Brain pericyte (primary cell): Measurements from ENCODE around the gene R3HDML.
"Not testable (repeated sequence)": the region's sequence is repeated elsewhere in the genome, so short reads cannot be mapped to it uniquely, and the experiment has no call there.

Experiments
- DNase-seq: peaks from one replicate; pipeline ENCODE4 v3.0.0-alpha.2; 2012; ENCODE audit warnings: low read depth, low spot score

The R3HDML gene, protein sequence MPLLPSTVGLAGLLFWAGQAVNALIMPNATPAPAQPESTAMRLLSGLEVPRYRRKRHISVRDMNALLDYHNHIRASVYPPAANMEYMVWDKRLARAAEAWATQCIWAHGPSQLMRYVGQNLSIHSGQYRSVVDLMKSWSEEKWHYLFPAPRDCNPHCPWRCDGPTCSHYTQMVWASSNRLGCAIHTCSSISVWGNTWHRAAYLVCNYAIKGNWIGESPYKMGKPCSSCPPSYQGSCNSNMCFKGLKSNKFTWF

DNA sequence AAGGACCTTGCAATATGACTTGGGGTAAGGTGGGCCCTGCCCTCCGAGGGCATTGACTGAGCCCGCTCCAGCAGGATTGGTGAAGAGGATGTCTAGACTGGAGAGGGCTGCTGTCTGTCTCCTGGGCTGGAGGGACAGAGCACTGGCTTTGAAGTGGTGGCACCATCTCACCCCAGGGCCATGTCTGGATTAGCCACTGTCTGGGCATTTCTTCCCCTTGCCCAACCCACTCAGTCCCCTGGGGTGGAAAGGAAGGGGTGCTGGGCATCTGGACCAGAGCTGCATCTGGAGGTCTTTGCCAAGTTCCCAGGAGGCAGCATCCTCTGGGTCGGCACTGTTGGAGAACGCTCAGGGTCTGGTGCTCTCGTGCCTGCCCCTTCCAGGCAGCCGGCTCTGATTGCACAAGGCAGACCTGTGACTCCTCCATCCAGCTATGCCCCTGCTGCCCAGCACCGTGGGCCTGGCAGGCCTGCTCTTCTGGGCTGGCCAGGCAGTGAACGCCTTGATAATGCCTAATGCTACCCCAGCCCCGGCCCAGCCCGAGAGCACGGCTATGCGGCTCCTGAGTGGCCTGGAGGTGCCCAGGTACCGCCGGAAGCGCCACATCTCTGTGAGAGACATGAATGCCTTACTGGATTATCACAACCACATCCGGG lies at the start of gene R3HDML:
R3HDML (plus strand) TSS at position 319 of the 656 bp plus-strand sequence; CDS start at position 434, 115 bp downstream.
- no peak for DNase-seq

DNA sequence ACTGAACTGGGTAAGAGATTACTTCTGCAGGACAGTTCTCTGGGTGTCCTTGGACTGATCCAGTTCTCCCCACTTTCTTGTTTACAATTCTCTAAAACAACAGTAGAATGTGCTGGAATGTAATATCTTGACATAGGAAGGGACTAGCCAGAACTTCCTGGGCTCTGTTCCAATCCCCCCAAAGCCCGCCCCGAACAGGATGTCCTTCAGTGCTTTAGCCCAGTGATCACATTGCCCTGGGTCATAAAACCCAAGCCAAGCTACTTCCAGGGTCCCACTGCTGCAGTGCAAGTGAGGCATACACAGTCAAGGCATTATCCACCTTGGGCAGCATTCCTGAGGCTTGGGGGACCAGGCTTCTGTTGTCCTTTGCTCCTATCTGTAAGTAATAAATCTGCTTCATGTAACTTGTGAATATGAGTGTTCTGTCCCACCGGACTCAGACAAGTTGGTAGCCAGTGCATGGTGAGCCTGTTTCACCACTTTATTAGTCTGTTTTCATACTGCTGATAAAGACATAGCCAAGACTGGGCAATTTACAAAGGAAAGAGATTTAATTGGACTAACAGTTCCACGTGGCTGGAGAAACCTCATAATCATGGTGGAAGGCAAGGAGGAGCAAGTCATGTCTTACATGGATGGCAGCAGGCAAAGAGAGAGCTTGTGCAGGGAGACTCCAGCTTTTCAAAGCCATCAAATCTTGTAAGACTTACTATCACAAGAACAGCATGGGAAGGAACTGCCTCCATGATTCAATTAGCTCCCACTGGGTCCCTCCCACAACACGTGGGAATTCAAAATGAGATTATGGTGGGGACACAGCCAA lies 49.4 kb upstream of the R3HDML start:
- DNase-seq, result no peak

DNA sequence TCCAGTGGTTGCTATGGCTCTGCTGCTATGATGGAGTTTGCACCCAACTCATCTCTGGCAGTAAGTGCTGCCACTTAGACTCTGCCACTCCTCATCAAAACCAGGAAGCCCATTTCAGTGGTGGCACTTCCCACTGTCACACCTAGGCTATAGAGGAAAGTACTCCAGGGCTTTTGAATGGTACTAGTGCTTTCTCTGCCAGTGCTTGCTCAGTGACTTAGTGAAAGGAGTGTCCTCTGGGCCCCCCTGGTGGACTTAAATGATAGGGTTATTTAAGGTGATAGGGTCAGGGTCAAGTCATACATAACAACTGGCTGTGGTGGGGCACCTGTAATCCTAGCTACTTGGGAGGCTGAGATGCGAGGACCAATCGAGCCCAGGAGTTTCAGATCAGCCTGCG lies 48.6 kb upstream of the R3HDML start:
- no peak for DNase-seq

DNA sequence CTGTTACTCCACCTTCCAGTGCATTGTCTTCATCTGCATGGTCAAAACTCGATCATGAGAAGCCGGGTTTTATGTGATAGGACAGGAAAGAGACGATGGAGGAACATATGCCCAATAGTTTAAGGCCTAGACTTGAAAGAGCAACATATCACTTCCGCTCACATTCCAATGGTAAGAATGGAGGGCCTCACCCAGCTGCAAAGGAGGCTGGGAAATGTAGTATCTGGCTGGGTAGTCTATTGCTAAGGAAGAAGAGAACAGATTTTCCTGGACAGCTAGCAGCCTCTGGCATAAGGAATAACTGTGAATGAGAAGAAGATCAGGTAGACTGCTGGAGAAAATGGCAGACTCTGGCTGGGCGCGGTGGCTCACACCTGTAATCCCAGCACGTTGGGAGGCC lies 45.1 kb upstream of the R3HDML start:
- DNase-seq, result no peak

DNA sequence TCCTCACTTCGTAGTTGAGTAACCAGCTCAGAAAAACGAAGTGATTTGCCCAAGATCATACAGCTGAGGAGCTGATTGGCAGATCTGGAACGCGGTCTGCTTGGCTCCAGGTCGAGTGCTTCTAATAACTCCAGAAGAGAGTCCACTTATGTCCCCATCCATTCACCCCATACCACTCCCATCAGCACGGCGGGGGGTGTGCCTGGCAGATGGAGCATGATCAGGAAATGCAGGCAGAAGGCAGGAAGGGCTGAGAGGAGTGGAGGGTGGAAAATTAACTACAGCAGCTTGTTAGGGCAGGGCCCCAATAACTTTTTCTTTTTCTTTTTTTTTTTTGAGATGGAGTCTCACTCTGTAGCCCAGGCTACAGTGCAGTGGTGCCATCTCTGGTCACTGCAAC lies 40.8 kb upstream of the R3HDML start:
- DNase-seq, result no peak

DNA sequence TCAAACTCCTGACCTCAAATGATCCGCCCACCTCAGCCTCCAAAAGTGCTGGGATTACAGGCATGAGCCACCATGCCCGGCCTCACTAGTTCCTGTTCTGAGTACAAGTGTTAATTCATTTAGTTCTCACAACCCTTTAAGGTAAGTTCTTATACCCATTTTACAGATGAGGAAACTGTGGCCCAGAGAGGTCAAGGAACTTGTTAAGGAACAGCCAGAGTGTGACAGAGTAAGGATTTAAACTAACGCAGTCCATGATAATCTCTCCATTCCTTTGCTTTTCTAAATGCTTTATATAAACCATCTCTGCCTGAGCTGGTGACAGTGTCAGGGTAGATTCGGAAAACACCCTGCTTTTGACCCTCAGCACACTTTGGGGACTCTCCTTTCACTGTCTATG lies 39.1 kb upstream of the R3HDML start:
- DNase-seq, result no peak

DNA sequence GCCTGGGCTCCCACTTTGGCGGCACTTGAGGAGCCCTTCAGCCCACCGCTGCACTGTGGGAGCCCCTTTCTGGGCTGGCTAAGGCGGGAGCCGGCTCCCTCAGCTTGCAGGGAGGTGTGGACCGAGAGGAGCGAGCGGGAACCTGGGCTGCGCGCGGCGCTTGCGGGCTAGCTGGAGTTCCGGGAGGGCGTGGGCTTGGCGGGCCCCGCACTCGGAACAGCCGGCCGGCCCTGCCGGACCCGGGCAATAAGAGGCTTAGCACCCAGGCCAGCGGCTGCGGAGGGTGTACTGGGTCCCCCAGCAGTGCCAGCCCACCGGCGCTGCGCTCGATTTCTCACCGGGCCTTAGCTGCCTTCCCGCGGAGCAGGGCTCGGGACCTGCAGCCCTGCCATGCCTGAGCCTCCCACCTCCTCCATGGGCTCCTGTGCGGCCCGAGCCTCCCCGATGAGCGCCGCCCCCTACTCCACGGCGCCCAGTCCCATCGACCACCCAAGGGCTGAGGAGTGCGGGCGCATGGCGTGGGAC lies 37.8 kb upstream of the R3HDML start:
- not testable (repeated sequence) for DNase-seq

DNA sequence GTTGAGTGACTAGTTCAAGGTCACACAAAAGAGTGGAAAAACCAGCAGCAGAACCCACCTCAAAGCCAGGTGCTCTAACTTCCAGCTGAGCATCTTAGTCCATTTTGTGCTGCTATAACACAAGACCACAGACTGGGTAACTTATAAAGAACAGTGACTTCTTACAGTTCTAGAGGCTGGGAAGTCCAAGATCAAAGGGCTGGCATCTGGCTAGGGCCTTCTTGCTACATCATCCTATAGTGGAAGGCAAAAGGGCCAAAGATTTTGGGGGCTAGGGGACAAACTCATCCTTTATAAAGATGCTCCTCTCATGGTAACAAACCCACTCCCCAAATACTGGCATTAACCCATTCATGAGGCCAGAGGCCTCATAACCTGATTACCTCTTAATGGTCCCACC lies 35.6 kb upstream of the R3HDML start:
- no peak for DNase-seq

DNA sequence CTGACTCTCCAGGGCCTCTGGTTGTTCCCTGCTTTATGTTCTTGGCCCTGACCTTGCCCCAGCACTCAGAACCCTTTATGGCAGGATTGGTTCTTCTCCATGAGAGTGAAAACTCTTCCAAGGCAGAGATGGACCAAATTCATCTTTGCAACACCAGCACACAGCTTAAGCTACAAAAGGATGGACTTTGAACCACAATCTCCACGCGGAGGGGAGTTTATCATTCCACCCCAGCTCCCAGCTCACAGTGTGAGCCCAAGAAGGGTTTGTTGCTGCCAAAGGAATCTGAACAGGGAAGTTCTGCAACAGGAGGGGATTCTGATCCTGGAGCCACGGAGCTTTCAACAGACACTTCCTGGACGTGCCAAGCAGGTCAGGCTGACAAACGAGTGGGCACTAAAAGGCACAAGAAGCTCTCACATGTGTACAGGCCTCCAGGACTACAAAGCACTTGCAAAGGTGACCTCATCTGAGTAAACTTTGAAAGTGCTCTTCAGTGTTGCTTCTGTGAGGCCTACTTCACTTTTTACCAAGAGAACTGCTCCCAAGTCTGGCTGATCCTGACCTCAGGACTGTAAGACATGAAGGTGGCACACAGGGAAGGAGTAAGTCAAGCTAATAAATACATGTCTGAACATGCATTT lies 34.7 kb upstream of the R3HDML start:
- DNase-seq, result no peak

DNA sequence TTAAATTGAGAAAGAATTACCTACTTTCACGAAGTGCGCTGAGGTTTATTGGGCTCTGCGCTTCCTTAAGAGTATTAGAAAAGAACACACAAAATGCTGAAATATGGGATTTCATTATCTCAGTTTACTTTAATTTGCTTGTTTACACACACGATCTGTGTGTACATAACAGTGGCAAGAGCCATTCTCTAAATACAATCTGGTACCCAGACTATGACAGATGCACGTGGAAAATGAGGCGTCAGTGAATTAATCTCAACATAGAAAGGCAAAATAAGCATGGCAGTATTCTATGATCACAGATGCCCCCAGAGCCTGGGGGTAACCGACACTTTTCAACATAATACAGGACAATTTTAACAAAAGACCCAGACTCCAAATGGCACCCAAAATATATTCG lies 34.1 kb upstream of the R3HDML start:
- DNase-seq, result no peak

DNA sequence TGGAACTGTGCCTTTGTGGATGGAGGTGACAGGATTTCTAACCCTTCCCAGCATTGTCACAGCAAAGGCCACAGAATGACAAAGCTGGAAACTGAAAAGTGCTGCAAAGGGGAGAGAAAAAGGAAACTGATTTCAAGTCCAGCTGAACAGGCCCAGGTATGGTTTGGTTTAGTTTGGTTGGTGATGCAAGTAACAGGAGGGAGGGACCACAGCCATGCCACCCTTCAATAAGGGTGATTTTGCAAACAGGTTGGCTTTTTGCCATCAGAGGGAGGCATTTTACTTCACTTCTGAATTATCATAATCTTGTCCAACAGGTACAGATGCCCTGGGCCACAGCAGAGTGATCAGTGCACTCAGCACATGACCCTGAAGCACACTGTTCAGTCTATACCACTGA lies 32.5 kb upstream of the R3HDML start:
- DNase-seq, result no peak

DNA sequence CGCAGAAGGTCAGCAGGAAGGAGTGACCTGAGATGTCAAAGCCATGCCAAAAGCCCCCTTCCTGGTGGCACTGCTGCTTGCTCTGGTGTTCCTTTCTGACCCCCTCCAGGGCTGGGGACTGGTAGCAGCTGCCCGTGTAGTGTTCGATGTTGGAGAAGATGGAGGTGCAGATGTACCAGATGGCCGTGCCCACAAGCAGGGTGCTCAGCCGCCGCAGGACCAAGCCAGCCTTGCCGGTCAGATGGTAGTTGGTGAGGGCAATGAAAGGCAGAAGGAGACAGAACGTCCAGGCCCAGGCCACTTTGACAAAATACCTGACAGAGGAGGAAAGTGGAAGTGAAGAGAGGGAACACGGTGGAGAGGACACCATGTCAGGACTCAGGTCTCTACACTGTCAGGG lies 29.9 kb upstream of the R3HDML start:
- DNase-seq, result no peak

DNA sequence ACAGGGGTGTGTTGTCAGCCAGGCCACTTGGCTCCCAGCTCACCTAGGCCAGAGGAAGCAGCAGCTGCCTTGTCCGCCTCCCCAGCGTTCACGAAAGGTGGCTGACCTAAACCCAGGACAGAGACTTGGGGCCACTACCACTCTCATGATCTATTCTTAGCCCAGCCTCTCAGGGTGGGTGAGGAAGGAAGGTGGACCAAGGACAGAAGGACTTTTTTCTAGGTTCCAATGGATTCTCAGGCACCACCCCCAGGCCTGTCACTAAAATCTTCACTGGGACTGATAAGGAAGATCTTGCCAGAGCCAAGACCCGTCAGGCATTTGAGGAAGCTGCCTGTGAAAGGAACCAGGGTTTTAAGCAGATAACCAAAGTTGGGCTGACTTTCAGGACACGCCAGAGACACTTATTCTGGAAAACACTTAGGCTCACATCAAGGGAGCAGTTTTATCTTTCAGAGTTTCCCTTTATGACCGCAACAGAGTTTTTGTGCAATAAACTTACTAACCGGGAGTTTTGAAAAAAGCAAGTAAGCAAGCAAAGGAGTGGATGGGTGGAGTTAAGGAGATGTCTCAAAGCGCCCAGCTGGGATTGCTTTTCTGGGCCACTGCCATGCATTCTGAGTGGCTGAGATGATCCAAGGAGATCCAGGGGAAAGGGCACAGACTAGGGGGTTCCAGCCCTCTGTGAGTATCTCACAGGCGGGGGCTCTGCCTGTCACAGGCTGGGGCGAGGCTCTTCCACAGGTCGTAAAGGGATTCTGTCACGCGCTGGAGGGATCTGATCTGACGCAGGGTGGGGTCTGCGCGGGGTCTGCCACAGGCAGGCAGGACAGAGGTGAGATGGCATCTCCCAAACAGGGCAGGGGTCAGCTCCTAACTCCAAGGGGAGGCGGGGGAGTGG lies 26.8 kb upstream of the R3HDML start:
- DNase-seq, result no peak

DNA sequence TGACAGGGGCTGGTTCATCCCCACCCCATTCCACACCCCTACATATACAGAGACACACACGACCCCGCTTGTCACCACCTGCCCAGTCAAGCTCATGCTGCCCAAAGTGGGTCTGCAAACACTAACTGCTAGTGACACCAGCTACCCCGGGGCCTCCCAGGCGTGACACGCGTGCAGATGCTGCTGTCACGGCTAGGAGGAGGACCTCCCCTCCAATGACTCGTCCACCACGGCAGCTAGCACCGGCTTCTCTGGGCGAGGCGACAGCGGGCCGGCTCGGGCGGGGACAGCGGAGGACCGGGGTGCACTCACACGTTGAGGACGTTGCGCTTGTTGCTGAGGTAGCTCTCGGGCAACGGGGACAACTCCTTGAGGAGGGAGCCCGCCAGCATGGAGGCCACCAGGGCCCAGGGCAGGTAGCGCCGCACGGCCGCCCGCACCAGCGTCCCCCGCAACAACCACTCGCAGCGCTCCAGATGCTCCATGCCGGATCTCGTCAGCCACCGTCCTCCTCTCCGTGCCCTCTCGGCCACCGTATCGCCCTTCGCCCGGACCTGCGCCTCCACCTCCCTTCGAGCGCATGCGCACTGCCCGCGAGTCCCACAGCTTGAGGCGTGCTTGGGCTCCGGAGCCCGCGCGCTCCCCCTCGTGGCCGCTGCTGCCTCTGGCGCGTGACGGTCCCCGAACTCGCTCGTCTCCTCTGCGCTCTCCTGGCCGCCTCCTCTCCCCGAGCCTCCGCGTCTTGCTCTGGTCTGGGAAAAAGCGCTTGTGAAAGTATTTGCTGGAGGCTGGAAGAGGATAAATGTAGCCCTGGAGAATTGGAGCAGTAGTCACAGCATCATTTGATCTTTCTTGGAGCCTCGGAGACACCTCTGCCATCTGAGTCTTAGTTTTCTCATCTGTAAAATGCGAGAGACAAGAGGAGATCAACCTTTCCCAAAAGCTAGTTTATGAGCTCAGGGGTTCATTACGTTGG lies 25.9 kb upstream of the R3HDML start, which contains the start of gene FITM2:
FITM2 (minus strand) TSS at position 539 of the 976 bp plus-strand sequence; CDS start at position 485, 54 bp downstream.
- peak; percentile 88 for DNase-seq

DNA sequence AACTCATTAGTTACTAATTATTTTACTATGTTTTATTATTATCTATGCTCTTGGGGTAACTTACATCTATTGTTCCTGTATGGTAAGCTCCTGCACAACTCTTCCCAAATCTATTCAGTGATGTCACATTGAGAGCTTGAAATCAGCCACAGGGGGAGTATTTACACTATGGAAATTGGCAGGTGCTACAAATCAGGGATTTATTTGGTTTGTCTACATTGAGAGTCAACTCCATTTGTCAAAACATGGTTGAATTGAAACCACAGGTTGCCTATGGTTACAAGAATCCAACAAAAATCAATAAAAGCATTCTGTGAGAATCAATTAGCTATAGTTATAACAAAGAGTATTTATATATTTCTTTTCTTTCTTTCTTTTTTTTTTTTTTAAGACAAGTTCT lies 22.0 kb upstream of the R3HDML start:
- DNase-seq, result no peak

DNA sequence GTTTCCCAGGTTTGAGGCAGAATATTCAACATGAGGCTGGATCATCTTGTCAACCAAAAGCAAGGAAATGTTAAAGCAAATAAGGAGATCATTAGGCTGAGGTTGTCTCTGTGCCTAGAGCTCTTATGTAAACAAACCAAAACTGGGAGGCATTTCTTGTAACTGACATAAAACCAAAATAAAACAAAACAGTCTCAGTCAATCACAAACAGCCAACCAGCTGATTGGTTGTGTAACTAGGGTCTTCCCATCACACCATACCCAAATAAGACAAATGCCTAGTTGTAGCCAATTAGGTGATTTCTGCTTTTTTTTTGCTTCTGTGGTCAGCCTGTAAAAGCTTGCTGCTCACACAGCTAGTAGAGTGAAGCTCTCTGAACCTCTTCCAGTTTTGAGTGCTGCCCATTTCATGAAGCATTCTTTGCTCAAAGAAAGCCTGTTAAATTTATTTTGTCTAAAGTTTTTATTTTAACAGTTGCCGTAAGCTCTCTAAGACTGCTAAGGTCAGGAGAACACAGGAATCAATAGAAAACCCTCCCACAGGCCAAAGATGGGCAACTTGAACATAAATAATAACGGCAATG lies 16.9 kb upstream of the R3HDML start:
- no peak for DNase-seq

DNA sequence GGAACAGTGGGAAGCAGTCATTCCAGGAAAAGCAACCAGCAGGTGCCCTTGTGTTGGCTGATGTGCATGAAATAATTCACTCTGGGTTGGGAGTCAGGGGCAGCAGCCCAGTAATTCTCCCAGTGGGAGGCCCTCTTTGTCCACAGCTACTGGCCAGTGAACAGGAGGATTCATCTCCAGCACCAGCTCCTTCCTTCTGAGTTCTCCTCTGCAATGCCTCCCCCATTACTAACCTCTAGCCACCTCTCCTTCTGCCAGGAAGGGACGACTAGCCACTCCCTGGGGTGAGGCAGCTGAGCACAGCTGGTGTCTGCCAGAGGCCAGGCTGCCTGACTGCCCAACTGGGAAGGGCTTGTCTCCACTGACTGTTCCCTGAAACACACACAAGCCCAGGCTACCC lies 12.5 kb upstream of the R3HDML start:
- DNase-seq, result peak; percentile 22

DNA sequence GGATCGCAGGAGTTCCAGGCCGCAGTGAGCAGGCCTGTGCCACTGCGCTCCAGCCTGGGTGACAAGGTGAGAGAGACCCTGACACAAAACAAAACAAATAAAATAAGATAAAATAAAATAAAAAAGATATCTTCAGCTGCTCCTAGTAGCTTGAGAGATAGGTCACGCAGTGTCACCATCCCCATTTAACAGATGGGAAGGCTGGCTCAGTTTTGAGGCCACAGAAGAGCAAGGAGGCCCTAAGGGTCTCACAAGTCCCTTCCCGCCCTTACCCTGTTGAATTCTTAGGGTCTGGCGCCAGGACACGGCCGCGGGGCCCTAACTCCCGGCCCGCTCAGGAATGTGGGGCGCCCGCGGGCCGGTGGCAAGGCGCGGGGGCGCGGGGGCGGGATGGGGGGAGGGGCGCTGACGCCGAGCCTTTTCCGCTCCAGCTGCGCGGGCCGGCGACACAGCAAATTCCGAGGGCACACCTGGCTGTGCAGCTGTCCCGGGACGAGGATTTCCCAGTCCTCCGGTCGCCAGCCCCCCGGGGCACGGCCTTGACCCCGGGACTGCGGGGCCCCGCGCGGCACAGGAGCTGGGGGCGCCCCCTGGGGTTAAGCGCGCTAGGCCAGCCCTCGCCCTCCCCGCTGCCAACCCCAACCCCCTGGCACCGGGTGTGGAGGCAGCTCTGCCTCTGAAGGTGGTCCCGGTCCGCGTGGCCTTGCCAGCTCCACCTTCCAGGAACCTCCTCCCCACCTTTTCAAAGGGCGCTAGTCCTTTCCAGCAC lies 10.3 kb upstream of the R3HDML start:
- no peak for DNase-seq
